22Rv1 (cell line): ENCODE results near the gene ZSCAN4.

Experiments
- CTCF ChIP-seq: fragments of 450-650 bp; IDR thresholded peaks from 2 replicates; pipeline ENCODE4 v1.5.1; 2017; ENCODE audit warnings: mild to moderate bottlenecking
- ZFX ChIP-seq: fragments of 450-650 bp; IDR thresholded peaks from 2 replicates; pipeline ENCODE4 v1.6.1; 2017; ENCODE audit warnings: antibody characterized with exemption, borderline replicate concordance

GRCh38 chr19:57672466-57672865 lies 3.7 kb downstream of the ZSCAN4 start:
- TF ChIP-seq CTCF (no peak), ZFX (no peak)
